ENCODE results near the gene TGFB3.
"Not testable (repeated sequence)": the region's sequence is repeated elsewhere in the genome, so short reads cannot be mapped to it uniquely, and the experiment has no call there.

Gene TGFB3

GRCh38 chr14:75981426-75982265 is at the start of gene TGFB3:
Gene TGFB3 (minus strand): TSS chr14:75981995. CDS start chr14:75980893, 1,102 bp downstream.
- Histone ChIP-seq H3K36me3 (ENCODE audit: control insufficient read depth in 1 of 2, insufficient read depth in 2 of 2, low read length in 2 of 2) (no peaks in the 10 kb centered on the region), H3K9ac (ENCODE audit: low read depth in 1 of 2, low read length in 2 of 2) (peak within 1 kb of the TSS; percentile 58 to 72), H3K4me1 (ENCODE audit: control insufficient read depth in 1 of 2, insufficient read depth in 2 of 2, low read length in 2 of 2) (peaks cover 36% of the 10 kb centered on the region in 2 donors), H3K4me3 (ENCODE audit: low read depth in 1 of 2, low read length in 2 of 2) (peak within 1 kb of the TSS; percentile 70 to 74), H3K9me3 (ENCODE audit: control insufficient read depth in 1 of 2, low read length in 2 of 2) (no peaks in the 10 kb centered on the region), H3K27me3 (ENCODE audit: control insufficient read depth in 1 of 2, insufficient read depth in 2 of 2, low read length in 2 of 2) (no peaks in the 10 kb centered on the region), H3K27ac (ENCODE audit: low read depth, low read length) (peak within 1 kb of the TSS; percentile 89)

- Histone ChIP-seq H3K9ac (ENCODE audit: low read depth in 1 of 2, low read length in 2 of 2) (no peak overlapping the region), H3K4me1 (ENCODE audit: control insufficient read depth in 1 of 2, insufficient read depth in 2 of 2, low read length in 2 of 2) (peaks cover 0 to 10% of the 10 kb centered on the region in 2 donors), H3K27ac (ENCODE audit: low read depth, low read length) (no peak overlapping the region), H3K4me3 (ENCODE audit: low read depth in 1 of 2, low read length in 2 of 2) (no peak overlapping the region), H3K9me3 (ENCODE audit: control insufficient read depth in 1 of 2, low read length in 2 of 2) (peaks cover 0 to 2% of the 10 kb centered on the region in 2 donors), H3K27me3 (ENCODE audit: control insufficient read depth in 1 of 2, insufficient read depth in 2 of 2, low read length in 2 of 2) (no peaks in the 10 kb centered on the region), H3K36me3 (ENCODE audit: control insufficient read depth in 1 of 2, insufficient read depth in 2 of 2, low read length in 2 of 2) (peaks cover 9 to 20% of the 10 kb centered on the region in 2 donors)
Measured at GRCh38 chr14:76024211-76024907, 42.6 kb upstream of the TGFB3 start.

GRCh38 chr14:76023757-76024156 is 42.0 kb upstream of the TGFB3 start:
- Histone ChIP-seq H3K27ac (ENCODE audit: low read depth, low read length) (no peak overlapping the region), H3K9ac (ENCODE audit: low read depth in 1 of 2, low read length in 2 of 2) (no peak overlapping the region), H3K4me1 (ENCODE audit: control insufficient read depth in 1 of 2, insufficient read depth in 2 of 2, low read length in 2 of 2) (peaks cover 0 to 10% of the 10 kb centered on the region in 2 donors), H3K9me3 (ENCODE audit: control insufficient read depth in 1 of 2, low read length in 2 of 2) (peaks cover 0 to 8% of the 10 kb centered on the region in 2 donors), H3K27me3 (ENCODE audit: control insufficient read depth in 1 of 2, insufficient read depth in 2 of 2, low read length in 2 of 2) (no peaks in the 10 kb centered on the region), H3K4me3 (ENCODE audit: low read depth in 1 of 2, low read length in 2 of 2) (no peak overlapping the region), H3K36me3 (ENCODE audit: control insufficient read depth in 1 of 2, insufficient read depth in 2 of 2, low read length in 2 of 2) (peaks cover 13 to 20% of the 10 kb centered on the region in 2 donors)

DNA sequence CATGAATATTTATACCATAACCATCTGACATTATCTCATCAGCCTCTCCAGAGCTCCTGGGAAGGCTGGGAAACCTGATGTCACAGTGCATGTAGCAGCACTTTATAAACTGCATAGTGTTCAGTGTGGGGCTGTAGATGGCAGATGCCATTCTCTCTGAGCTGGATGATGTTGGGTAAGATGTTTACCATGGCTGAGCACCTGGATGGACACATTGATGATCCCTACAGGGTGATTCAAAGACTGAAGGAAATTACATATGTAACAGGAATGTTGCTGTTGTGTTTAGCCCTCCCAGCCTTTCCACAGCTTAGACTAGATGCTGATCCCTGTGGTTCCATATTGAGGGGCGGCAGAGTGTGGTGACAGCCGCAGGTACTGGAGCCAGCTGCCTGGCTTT is 41.2 kb upstream of the TGFB3 start:
- H3K4me1 ChIP-seq (ENCODE audit: control insufficient read depth in 1 of 2, insufficient read depth in 2 of 2, low read length in 2 of 2) = peaks cover 0 to 10% of the 10 kb centered on the region in 2 donors
- peaks cover 13 to 20% of the 10 kb centered on the region in 2 donors for H3K36me3 ChIP-seq (ENCODE audit: control insufficient read depth in 1 of 2, insufficient read depth in 2 of 2, low read length in 2 of 2)
- H3K9ac ChIP-seq (ENCODE audit: low read depth in 1 of 2, low read length in 2 of 2) = no peak overlapping the region
- H3K27me3 ChIP-seq (ENCODE audit: control insufficient read depth in 1 of 2, insufficient read depth in 2 of 2, low read length in 2 of 2) = no peaks in the 10 kb centered on the region
- H3K27ac ChIP-seq (ENCODE audit: low read depth, low read length) = no peak overlapping the region
- peaks cover 0 to 8% of the 10 kb centered on the region in 2 donors for H3K9me3 ChIP-seq (ENCODE audit: control insufficient read depth in 1 of 2, low read length in 2 of 2)
- no peak overlapping the region for H3K4me3 ChIP-seq (ENCODE audit: low read depth in 1 of 2, low read length in 2 of 2)

GRCh38 chr14:76019676-76020075 is 37.9 kb upstream of the TGFB3 start:
- Histone ChIP-seq H3K9ac (ENCODE audit: low read depth in 1 of 2, low read length in 2 of 2) (no peak overlapping the region), H3K27me3 (ENCODE audit: control insufficient read depth in 1 of 2, insufficient read depth in 2 of 2, low read length in 2 of 2) (no peaks in the 10 kb centered on the region), H3K4me3 (ENCODE audit: low read depth in 1 of 2, low read length in 2 of 2) (no peak overlapping the region), H3K36me3 (ENCODE audit: control insufficient read depth in 1 of 2, insufficient read depth in 2 of 2, low read length in 2 of 2) (peaks cover 13 to 20% of the 10 kb centered on the region in 2 donors), H3K27ac (ENCODE audit: low read depth, low read length) (no peak overlapping the region), H3K4me1 (ENCODE audit: control insufficient read depth in 1 of 2, insufficient read depth in 2 of 2, low read length in 2 of 2) (peaks cover 0 to 8% of the 10 kb centered on the region in 2 donors), H3K9me3 (ENCODE audit: control insufficient read depth in 1 of 2, low read length in 2 of 2) (peaks cover 0 to 8% of the 10 kb centered on the region in 2 donors)

- H3K36me3 ChIP-seq (ENCODE audit: control insufficient read depth in 1 of 2, insufficient read depth in 2 of 2, low read length in 2 of 2) = peaks cover 5 to 27% of the 10 kb centered on the region in 2 donors
Measured at GRCh38 chr14:76015668-76016067, 33.9 kb upstream of the TGFB3 start.

GRCh38 chr14:76015191-76015590 is 33.4 kb upstream of the TGFB3 start:
- Histone ChIP-seq H3K27ac (ENCODE audit: low read depth, low read length) (no peak overlapping the region), H3K27me3 (ENCODE audit: control insufficient read depth in 1 of 2, insufficient read depth in 2 of 2, low read length in 2 of 2) (no peaks in the 10 kb centered on the region), H3K9ac (ENCODE audit: low read depth in 1 of 2, low read length in 2 of 2) (no peak overlapping the region), H3K9me3 (ENCODE audit: control insufficient read depth in 1 of 2, low read length in 2 of 2) (peaks cover 0 to 8% of the 10 kb centered on the region in 2 donors), H3K36me3 (ENCODE audit: control insufficient read depth in 1 of 2, insufficient read depth in 2 of 2, low read length in 2 of 2) (peaks cover 5 to 25% of the 10 kb centered on the region in 2 donors), H3K4me1 (ENCODE audit: control insufficient read depth in 1 of 2, insufficient read depth in 2 of 2, low read length in 2 of 2) (no peaks in the 10 kb centered on the region), H3K4me3 (ENCODE audit: low read depth in 1 of 2, low read length in 2 of 2) (no peak overlapping the region)

More at GRCh38 chr14:76015668-76016067, 33.9 kb upstream of the TGFB3 start:
- H3K4me1 ChIP-seq (ENCODE audit: control insufficient read depth in 1 of 2, insufficient read depth in 2 of 2, low read length in 2 of 2) = no peaks in the 10 kb centered on the region
- H3K27me3 ChIP-seq (ENCODE audit: control insufficient read depth in 1 of 2, insufficient read depth in 2 of 2, low read length in 2 of 2) = no peaks in the 10 kb centered on the region
- no peak overlapping the region for H3K9ac ChIP-seq (ENCODE audit: low read depth in 1 of 2, low read length in 2 of 2)
- H3K9me3 ChIP-seq (ENCODE audit: control insufficient read depth in 1 of 2, low read length in 2 of 2) = peaks cover 0 to 8% of the 10 kb centered on the region in 2 donors
- no peak overlapping the region for H3K27ac ChIP-seq (ENCODE audit: low read depth, low read length)
- no peak overlapping the region for H3K4me3 ChIP-seq (ENCODE audit: low read depth in 1 of 2, low read length in 2 of 2)

- no peak overlapping the region for H3K4me3 ChIP-seq (ENCODE audit: low read depth in 1 of 2, low read length in 2 of 2)
- peaks cover 2 to 46% of the 10 kb centered on the region in 2 donors for H3K36me3 ChIP-seq (ENCODE audit: control insufficient read depth in 1 of 2, insufficient read depth in 2 of 2, low read length in 2 of 2)
- H3K9me3 ChIP-seq (ENCODE audit: control insufficient read depth in 1 of 2, low read length in 2 of 2) = no peaks in the 10 kb centered on the region
- H3K27me3 ChIP-seq (ENCODE audit: control insufficient read depth in 1 of 2, insufficient read depth in 2 of 2, low read length in 2 of 2) = no peaks in the 10 kb centered on the region
- H3K4me1 ChIP-seq (ENCODE audit: control insufficient read depth in 1 of 2, insufficient read depth in 2 of 2, low read length in 2 of 2) = no peaks in the 10 kb centered on the region
- no peak overlapping the region for H3K27ac ChIP-seq (ENCODE audit: low read depth, low read length)
- H3K9ac ChIP-seq (ENCODE audit: low read depth in 1 of 2, low read length in 2 of 2) = no peak overlapping the region
Measured at GRCh38 chr14:76012354-76012753, 30.6 kb upstream of the TGFB3 start.

DNA sequence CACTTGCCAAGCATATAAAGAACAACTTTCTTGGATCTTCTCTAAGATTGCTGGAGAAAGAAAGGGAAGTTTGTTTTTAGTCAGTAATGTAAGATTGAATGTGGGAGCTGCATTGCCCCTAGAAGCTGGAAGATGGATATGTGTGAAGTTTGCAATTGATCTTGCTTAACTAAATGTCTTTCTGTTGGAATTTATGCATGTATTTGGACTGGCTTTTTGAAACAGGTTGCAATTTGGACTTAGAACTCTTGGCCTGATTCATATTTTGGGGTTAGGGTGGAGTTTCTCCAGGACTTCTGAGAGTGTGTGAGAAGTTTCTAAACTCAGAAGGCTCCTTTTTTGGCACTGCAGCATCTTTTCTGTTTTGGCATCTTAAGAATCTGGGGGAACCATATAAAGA is 30.1 kb upstream of the TGFB3 start:
- no peaks in the 10 kb centered on the region for H3K27me3 ChIP-seq (ENCODE audit: control insufficient read depth in 1 of 2, insufficient read depth in 2 of 2, low read length in 2 of 2)
- no peaks in the 10 kb centered on the region for H3K4me1 ChIP-seq (ENCODE audit: control insufficient read depth in 1 of 2, insufficient read depth in 2 of 2, low read length in 2 of 2)
- no peak overlapping the region for H3K4me3 ChIP-seq (ENCODE audit: low read depth in 1 of 2, low read length in 2 of 2)
- peaks cover 5 to 50% of the 10 kb centered on the region in 2 donors for H3K36me3 ChIP-seq (ENCODE audit: control insufficient read depth in 1 of 2, insufficient read depth in 2 of 2, low read length in 2 of 2)
- H3K9me3 ChIP-seq (ENCODE audit: control insufficient read depth in 1 of 2, low read length in 2 of 2) = no peaks in the 10 kb centered on the region
- H3K9ac ChIP-seq (ENCODE audit: low read depth in 1 of 2, low read length in 2 of 2) = no peak overlapping the region
- no peak overlapping the region for H3K27ac ChIP-seq (ENCODE audit: low read depth, low read length)

DNA sequence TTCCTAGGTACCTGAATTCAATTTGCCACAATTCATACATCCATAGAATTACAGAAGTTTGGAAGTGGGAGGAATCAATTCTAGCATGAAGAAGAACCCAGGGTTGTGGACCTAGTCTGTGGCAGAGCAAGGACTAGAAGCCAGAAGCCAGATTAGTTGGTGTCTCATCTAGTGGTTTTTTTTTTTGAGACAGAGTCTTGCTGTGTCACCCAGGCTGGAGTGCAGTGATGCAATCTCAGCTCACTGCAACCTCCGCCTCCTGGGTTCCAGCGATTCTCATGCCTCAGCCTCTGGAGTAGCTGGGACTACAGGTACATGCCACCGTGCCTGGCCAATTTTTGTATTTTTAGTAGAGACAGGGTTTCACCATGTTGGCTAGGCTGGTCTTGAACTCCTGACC is 27.8 kb upstream of the TGFB3 start:
- not testable (repeated sequence) for H3K9me3 ChIP-seq (ENCODE audit: control insufficient read depth in 1 of 2, low read length in 2 of 2); H3K9ac ChIP-seq (ENCODE audit: low read depth in 1 of 2, low read length in 2 of 2); H3K27me3 ChIP-seq (ENCODE audit: control insufficient read depth in 1 of 2, insufficient read depth in 2 of 2, low read length in 2 of 2); H3K4me1 ChIP-seq (ENCODE audit: control insufficient read depth in 1 of 2, insufficient read depth in 2 of 2, low read length in 2 of 2); H3K27ac ChIP-seq (ENCODE audit: low read depth, low read length); H3K4me3 ChIP-seq (ENCODE audit: low read depth in 1 of 2, low read length in 2 of 2)
- H3K36me3 ChIP-seq (ENCODE audit: control insufficient read depth in 1 of 2, insufficient read depth in 2 of 2, low read length in 2 of 2) = peaks cover 17 to 65% of the 10 kb centered on the region in 2 donors

Data from duodenal mucosa (tissue), 2 donors.